Lower leg skin (tissue), 4 donors: ENCODE data around the gene NCF1. TPM values are rescaled to one million over a fixed set of nuclear protein-coding genes. Genes with fewer than 3 reads are reported as not detected.
"Not testable (repeated sequence)": the region's sequence is repeated elsewhere in the genome, so short reads cannot be mapped to it uniquely, and the experiment has no call there.

Source experiments
- DNase-seq, 2 donors: peaks; one replicate each; pipeline ENCODE4 v3.0.0-alpha.2; 2019; ENCODE audit warnings: low spot score in 2 of 2
- H3K4me3 ChIP-seq: fragments of 200-600 bp; sonication (generic); 2 replicates; pipeline ENCODE4 v1.5.1; 2017; ENCODE audit warnings: mild to moderate bottlenecking, low read depth; ENCODE audit not compliant: poor library complexity, severe bottlenecking
- WGBS, 2 donors: methylation state at CpG; one replicate each; pipeline ENCODE4 v1.1.5; 2018; 5-methylcytosine and 5-hydroxymethylcytosine counted together
- intact Hi-C: fragments of 100-400 bp; cut with DNase I; formaldehyde crosslinking; loops from one replicate; pipeline ENCODE4 v1.15.0; 2023; ENCODE audit warnings: low total_unique reads
- total RNA-seq, 4 donors: library from RNA; depleted of rRNA; stranded (reverse); fragments of >200 nt; gene quantifications; one replicate each; pipeline ENCODE4 v1.1.0, GENCODE V29; 2016

Gene NCF1
- total RNA-seq, 4 donors from 2014 or later, result 0.97 to 2.2 (median 1.2) TPM; not detected in 1

GRCh38 chr7:74820146-74820805, 46.5 kb downstream of the NCF1 start:
- no CpG with 5 or more reads among the region's 23 CpGs for WGBS, 2 donors
- intact Hi-C loops, H3K4me3 ChIP-seq, DNase-seq: not testable (repeated sequence)

GRCh38 chr7:74821259-74821658, 47.4 kb downstream of the NCF1 start:
- intact Hi-C loops, H3K4me3 ChIP-seq, DNase-seq: not testable (repeated sequence)
- WGBS, 2 donors, result no CpG with 5 or more reads among the region's 5 CpGs

GRCh38 chr7:74829959-74830358, 56.1 kb downstream of the NCF1 start:
- intact Hi-C loops, H3K4me3 ChIP-seq, DNase-seq: not testable (repeated sequence)
- WGBS, 2 donors, result 54 to 86% methylated on average over 1 to 2 of the region's 4 CpGs

GRCh38 chr7:74830411-74830810, 56.6 kb downstream of the NCF1 start:
- DNase-seq, intact Hi-C loops, H3K4me3 ChIP-seq: not testable (repeated sequence)
- 79% methylated on average over 3 of the region's 4 CpGs; no CpG with 5 or more reads in 1 of the 2 donors for WGBS, 2 donors

Other genes starting within 250 kb of the NCF1 start
- gene GTF2I, start 116.3 kb upstream of the NCF1 start, total RNA-seq, result 100 to 1,000 TPM; 144 to 191 (median 156) TPM
- gene GTF2IRD2, start 77.6 kb downstream of the NCF1 start, total RNA-seq, result 10 to 100 TPM in 3 of 4 donors, 1 to 10 TPM in 1; 5.4 to 14.5 (median 14.4) TPM
- gene CASTOR2, start 190.7 kb downstream of the NCF1 start, total RNA-seq, result 10 to 100 TPM; 10.7 to 19.7 (median 12.1) TPM